Natural killer cell (primary cell): ENCODE results near the gene AMPD3. TPM values are rescaled to one million over a fixed set of nuclear protein-coding genes. Genes with fewer than 3 reads are reported as not detected.

Experiments
- ATAC-seq, 3 donors: fragments of 150-1000 bp in 2 of 3; fragments of 200-7000 bp in 1 of 3; cut with Tn5 transposase; 1 replicate in 1 of 3; 2 replicates in 2 of 3; pipeline ENCODE4 v1.10.0; 2021; ENCODE audit warnings: mild to moderate bottlenecking in 2 of 3, moderate library complexity in 2 of 3
- DNase-seq, 2 donors: peaks; one replicate each; pipeline versions ENCODE4 v3.0.0 to v3.0.0-alpha.2; 2013 to 2021; ENCODE audit warnings: mixed read lengths in 1 of 2
- H3K27ac ChIP-seq: one replicate; pipeline ENCODE4 v1.5.1; 2013; ENCODE audit warnings: mild to moderate bottlenecking, low read length
- H3K27me3 ChIP-seq: one replicate; pipeline ENCODE4 v1.6.1; 2013; ENCODE audit warnings: low read length; ENCODE audit not compliant: control insufficient read depth, insufficient read depth
- H3K36me3 ChIP-seq: one replicate; pipeline ENCODE4 v1.6.1; 2013; ENCODE audit warnings: low read length; ENCODE audit not compliant: control insufficient read depth, insufficient read depth
- H3K4me1 ChIP-seq: one replicate; pipeline ENCODE4 v1.6.1; 2013; ENCODE audit warnings: low read length; ENCODE audit not compliant: control insufficient read depth, insufficient read depth
- H3K4me3 ChIP-seq: one replicate; pipeline ENCODE4 v1.5.1; 2013; ENCODE audit warnings: low read length
- H3K9me3 ChIP-seq: one replicate; pipeline ENCODE4 v1.6.1; 2013; ENCODE audit warnings: low read length; ENCODE audit not compliant: control insufficient read depth, insufficient read depth
- H3K27ac Mint-ChIP-seq, 2 donors: one replicate each; pipeline ENCODE4 v1.8.0; 2022; ENCODE audit warnings: mild to moderate bottlenecking in 2 of 2, mixed read lengths in 2 of 2, moderate library complexity in 1 of 2
- H3K27me3 Mint-ChIP-seq, 2 donors: one replicate each; pipeline ENCODE4 v1.8.0; 2022; ENCODE audit warnings: low read depth in 2 of 2, mixed read lengths in 2 of 2
- H3K36me3 Mint-ChIP-seq: one replicate; pipeline ENCODE4 v1.8.0; 2022; ENCODE audit warnings: mixed read lengths
- H3K4me1 Mint-ChIP-seq, 2 donors: one replicate each; pipeline ENCODE4 v1.8.0; 2022; ENCODE audit warnings: mixed read lengths in 2 of 2
- H3K4me3 Mint-ChIP-seq: one replicate; pipeline ENCODE4 v1.8.0; 2022; ENCODE audit warnings: mild to moderate bottlenecking, moderate library complexity, mixed read lengths
- H3K9me3 Mint-ChIP-seq, 2 donors: one replicate each; pipeline ENCODE4 v1.8.0; 2022; ENCODE audit warnings: mixed read lengths in 2 of 2
- CTCF ChIP-seq: fragments of 200-600 bp; IDR thresholded peaks from one replicate; pipeline ENCODE4 v1.8.0; 2022; ENCODE audit warnings: antibody characterized with exemption
- WGBS: methylation state at CpG from one replicate; pipeline ENCODE4 v1.1.7; 2013; ENCODE audit warnings: missing lambda C conversion rate; ENCODE audit not compliant: insufficient coverage; 5-methylcytosine and 5-hydroxymethylcytosine counted together
- intact Hi-C: fragments of 100-400 bp; cut with micrococcal nuclease; formaldehyde crosslinking; loops from one replicate; pipeline ENCODE4 v1.14.2; 2022
- total RNA-seq, 4 donors: library from RNA; stranded (reverse); fragments of 120-200 nt in 1 of 4; gene quantifications; one replicate each; pipeline versions ENCODE4 v1.2.3 to v1.2.4, GENCODE V29; 2013 to 2022

AMPD3 gene
- total RNA-seq, 3 donors from 2014 or later (not counting 1 experiment from before 2014, with no cell fraction given): 5.5 to 9.2 (median 6.8) TPM

DNA sequence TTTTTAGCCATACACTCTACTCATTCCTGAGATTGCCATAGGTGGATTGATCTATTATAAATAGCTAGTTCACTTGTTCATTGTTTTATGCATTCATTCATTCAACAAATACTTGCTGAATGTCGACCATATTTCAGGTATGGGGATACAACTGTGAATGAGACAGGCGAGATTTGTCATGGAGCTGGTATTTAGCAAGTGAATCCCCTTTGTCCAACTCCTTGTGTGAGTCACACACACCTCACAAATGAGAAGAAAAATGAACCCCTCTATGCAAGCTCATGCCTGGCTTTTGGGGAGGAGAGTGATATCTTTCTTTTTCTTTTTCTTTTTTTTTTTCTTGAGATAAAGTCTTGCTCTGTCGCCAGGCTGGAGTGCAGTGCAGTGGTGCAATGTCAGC is 1.8 kb upstream of the AMPD3 start:
- intact Hi-C loops: loop anchor here (5.0 kb wide), 1 partner anchor 89 kb away; the partner anchor contains the start of gene RNF141
- Mint-ChIP-seq H3K4me3 (no peak overlapping the region), H3K4me1 (peaks cover 38 to 48% of the 10 kb centered on the region in 2 donors), H3K36me3 (no peaks in the 10 kb centered on the region), H3K27me3 (peaks cover 20 to 25% of the 10 kb centered on the region in 2 donors), H3K9me3 (no peaks in the 10 kb centered on the region), H3K27ac (no peak overlapping the region)
- TF ChIP-seq CTCF: no peak
- Histone ChIP-seq H3K4me1 (peaks cover 54% of the 10 kb centered on the region), H3K27ac (no peak overlapping the region), H3K27me3 (peaks cover 5% of the 10 kb centered on the region), H3K36me3 (no peaks in the 10 kb centered on the region), H3K9me3 (no peaks in the 10 kb centered on the region), H3K4me3 (no peak overlapping the region)
- ATAC-seq: no peak
- no peak for DNase-seq
- WGBS: 74% methylated on average over 3 of the region's 3 CpGs

GRCh38 chr11:10455637-10456487 is 798 bp downstream of the AMPD3 start:
- peak overlapping the region; percentile 86 for H3K4me3 Mint-ChIP-seq
- Histone ChIP-seq H3K36me3 (no peaks in the 10 kb centered on the region), H3K4me1 (peaks cover 62% of the 10 kb centered on the region), H3K4me3 (peak overlapping the region; percentile 37), H3K9me3 (no peaks in the 10 kb centered on the region), H3K27me3 (no peaks in the 10 kb centered on the region), H3K27ac (peak overlapping the region; percentile 48)
- peaks cover 7 to 8% of the 10 kb centered on the region in 2 donors for H3K27me3 Mint-ChIP-seq
- H3K4me1 Mint-ChIP-seq: peaks cover 38 to 52% of the 10 kb centered on the region in 2 donors
- intact Hi-C loops: loop anchor here (5.0 kb wide), 1 partner anchor 44 kb away; no protein-coding TSS in a partner anchor
- peak overlapping the region; percentile 65 to 82 for H3K27ac Mint-ChIP-seq
- 6% methylated on average over 18 of the region's 18 CpGs for WGBS
- peak; percentile 66 to 73 (median 71) for ATAC-seq
- no peaks in the 10 kb centered on the region for H3K9me3 Mint-ChIP-seq
- H3K36me3 Mint-ChIP-seq: no peaks in the 10 kb centered on the region
- TF ChIP-seq CTCF: no peak
- DNase-seq: peak; percentile 36 to 86

GRCh38 chr11:10456519-10456918 is 1.5 kb downstream of the AMPD3 start:
- Histone ChIP-seq H3K27ac (peak overlapping the region; percentile 48), H3K27me3 (no peaks in the 10 kb centered on the region), H3K4me3 (peak overlapping the region; percentile 37), H3K9me3 (no peaks in the 10 kb centered on the region), H3K4me1 (peaks cover 55% of the 10 kb centered on the region), H3K36me3 (peaks cover under 1% of the 10 kb centered on the region)
- no peaks in the 10 kb centered on the region for H3K9me3 Mint-ChIP-seq
- intact Hi-C loops: loop anchor here (5.0 kb wide), 1 partner anchor 44 kb away; no protein-coding TSS in a partner anchor
- no peaks in the 10 kb centered on the region for H3K36me3 Mint-ChIP-seq
- ATAC-seq: no peak
- WGBS: 25% methylated on average over 3 of the region's 3 CpGs
- H3K27me3 Mint-ChIP-seq: peaks cover 7 to 8% of the 10 kb centered on the region in 2 donors
- H3K27ac Mint-ChIP-seq: peak overlapping the region; percentile 65 to 82
- TF ChIP-seq CTCF: no peak
- DNase-seq: no peak
- peaks cover 33 to 46% of the 10 kb centered on the region in 2 donors for H3K4me1 Mint-ChIP-seq
- H3K4me3 Mint-ChIP-seq: peak overlapping the region; percentile 86
